22Rv1 (cell line): ENCODE results near the gene RABEPK.

Experiments
- CTCF ChIP-seq: fragments of 450-650 bp; IDR thresholded peaks from 2 replicates; pipeline ENCODE4 v1.5.1; 2017; ENCODE audit warnings: mild to moderate bottlenecking
- ZFX ChIP-seq: fragments of 450-650 bp; IDR thresholded peaks from 2 replicates; pipeline ENCODE4 v1.6.1; 2017; ENCODE audit warnings: antibody characterized with exemption, borderline replicate concordance

GRCh38 chr9:125183561-125183960 is 16.8 kb upstream of the RABEPK start:
- TF ChIP-seq CTCF: no peak
- no peak for TF ChIP-seq ZFX
